HG03280 (cell line): ENCODE data around the gene SSTR4.
"Not testable (repeated sequence)": the region's sequence is repeated elsewhere in the genome, so short reads cannot be mapped to it uniquely, and the experiment has no call there.

Experiments
- ATAC-seq: cut with Tn5 transposase; IDR thresholded peaks from one replicate; pipeline ENCODE4 v1.9.1; 2021; ENCODE audit warnings: mild to moderate bottlenecking, moderate library complexity; ENCODE audit not compliant: unreplicated experiment

Gene SSTR4, protein sequence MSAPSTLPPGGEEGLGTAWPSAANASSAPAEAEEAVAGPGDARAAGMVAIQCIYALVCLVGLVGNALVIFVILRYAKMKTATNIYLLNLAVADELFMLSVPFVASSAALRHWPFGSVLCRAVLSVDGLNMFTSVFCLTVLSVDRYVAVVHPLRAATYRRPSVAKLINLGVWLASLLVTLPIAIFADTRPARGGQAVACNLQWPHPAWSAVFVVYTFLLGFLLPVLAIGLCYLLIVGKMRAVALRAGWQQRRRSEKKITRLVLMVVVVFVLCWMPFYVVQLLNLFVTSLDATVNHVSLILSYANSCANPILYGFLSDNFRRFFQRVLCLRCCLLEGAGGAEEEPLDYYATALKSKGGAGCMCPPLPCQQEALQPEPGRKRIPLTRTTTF

DNA sequence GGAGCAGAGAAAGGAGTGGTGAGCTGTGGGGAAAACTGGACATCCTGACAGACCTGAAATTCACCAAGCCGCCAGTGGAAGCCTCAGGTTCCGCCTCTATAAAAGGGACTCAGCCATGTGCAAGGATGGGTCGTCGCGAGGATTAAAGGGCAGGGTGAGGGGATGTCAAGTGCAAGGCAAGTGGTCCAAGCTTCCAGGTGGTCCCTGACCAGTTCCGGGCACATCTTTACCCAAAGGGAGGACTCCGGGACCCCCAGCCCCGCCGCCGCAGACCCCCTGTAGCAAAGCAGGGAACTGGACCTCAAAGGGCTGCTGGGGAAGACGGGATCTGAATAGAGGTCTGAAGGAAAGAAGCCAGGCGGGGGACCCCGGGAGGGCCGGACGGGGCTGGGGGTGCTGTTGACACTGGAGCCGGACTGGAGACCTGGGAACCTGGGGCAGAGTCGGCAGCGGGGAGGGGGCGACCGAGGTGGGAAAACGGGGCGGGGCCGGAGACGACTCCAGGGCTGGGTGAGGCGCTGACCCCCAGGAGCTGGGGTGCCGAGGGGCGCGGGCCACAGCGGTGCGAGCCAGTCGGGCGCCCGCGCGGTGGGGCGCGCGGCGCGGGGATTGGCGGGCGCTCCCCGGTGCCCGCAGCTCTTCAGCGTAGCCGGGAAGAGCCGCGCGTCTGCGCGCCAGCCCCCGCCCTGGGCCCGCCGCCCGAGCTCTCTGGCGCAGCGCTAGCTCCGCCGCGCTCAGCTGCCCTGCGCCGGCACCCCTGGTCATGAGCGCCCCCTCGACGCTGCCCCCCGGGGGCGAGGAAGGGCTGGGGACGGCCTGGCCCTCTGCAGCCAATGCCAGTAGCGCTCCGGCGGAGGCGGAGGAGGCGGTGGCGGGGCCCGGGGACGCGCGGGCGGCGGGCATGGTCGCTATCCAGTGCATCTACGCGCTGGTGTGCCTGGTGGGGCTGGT is at the start of gene SSTR4:
Gene SSTR4 (plus strand): TSS at position 592 of the 951 bp plus-strand sequence. CDS start 172 bp downstream, at position 764.
- no peak for ATAC-seq

DNA sequence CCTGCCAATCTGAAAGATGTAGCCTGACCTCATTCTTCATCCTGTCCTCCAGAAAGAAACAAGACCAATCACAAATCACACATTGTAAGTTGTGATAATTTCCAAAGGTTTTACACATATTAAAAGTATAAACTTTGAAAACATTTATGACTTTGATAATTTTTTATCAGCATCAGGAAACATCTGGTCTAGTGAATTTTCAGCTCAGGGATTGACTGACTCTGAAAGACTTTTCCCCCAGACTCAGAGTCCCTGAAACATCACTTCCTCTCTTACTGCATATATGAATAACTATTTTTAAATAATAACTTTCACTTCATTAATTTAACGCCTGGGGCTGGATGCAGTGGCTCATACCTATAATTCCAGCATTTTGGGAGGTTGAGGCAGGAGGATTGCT is 48.5 kb upstream of the SSTR4 start:
- ATAC-seq = no peak

DNA sequence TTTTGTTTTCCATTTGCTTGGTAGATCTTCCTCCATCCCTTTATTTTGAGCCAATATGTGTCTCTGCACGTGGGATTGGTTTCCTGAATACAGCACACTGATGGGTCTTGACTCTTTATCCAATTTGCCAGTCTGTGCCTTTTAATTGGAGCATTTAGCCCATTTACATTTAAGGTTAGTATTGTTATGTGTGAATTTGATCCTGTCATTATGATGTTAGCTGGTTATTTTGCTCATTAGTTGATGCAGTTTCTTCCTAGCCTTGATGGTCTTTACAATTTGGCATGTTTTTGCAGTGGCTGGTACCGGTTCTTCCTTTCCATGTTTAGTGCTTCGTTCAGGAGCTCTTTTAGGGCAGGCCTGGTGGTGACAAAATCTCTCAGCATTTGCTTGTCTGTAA is 43.7 kb upstream of the SSTR4 start:
- not testable (repeated sequence) for ATAC-seq

DNA sequence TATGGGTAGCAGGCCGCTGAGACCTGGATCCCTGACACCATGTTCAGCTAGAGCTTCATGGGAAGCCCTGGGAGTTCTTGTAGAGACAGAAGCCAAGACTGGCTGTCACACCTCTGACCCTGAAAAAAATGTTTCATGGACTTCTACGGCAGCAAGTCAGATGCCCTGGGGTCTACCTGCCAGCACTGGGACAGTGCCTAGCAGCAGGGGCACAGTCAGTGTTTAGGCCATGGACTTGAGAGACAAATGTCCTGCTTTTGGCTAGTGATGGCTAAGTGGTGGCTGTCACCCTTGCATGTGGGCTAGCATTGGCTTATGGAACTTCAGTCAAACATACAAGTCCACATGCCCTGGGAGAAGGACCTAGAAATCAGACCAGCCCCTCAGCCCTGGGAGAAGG is 41.3 kb upstream of the SSTR4 start:
- ATAC-seq = no peak

DNA sequence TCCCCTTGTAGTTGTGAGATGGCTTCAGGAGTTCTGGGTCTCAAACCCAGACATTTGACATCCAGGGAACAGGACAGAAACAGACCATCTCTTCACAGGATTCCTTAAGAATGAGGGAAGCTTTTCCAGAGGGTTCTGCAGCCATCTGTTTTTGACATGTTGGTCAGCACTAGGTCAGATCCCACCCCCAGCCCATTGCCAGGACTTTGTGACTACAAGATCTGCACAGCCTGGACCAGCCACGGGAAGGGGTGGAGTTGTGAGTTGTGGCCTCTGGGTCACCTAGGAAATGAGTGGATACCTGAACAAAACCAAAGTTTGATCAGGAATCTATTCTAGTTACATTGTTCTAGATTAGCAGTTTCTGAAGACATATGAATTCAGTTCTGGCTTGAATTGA is 39.2 kb upstream of the SSTR4 start:
- no peak for ATAC-seq

DNA sequence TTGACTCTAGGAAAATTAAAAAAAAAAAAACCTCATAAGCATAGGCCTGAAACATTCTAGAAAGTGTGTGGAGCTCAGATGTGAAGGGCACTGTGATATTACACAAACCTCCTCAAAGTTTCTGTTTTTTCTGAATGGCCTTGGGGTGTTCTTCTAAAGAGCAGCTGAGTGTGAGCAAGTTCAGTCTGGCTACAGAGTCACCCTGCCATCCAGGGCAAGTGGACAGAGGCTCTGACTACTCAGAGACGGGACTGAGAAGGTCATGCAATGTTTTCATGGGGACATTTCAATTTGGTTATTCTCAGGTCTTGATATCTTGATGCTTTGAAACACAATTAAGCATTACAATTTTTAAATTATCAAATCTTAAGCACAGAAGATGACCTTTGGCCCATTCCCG is 36.6 kb upstream of the SSTR4 start:
- ATAC-seq = no peak

DNA sequence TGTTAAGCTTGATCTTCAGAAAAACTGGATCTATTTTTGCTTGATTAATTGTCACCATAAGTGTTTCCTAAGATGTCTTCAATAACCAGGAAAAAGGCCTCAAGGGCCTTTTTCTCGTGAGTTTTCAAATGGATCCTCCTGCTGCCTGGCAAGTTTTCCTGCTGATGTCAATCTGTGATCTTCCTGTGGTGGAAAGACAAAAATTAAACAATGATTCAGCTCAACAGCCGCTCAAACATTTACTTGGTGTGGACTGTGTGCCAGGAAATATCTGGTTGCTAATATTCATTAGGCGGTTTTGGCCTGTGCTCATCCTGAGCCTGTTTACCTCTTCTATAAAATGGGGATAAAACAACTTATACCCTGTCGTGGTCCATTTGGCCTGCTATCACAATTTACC is 35.4 kb upstream of the SSTR4 start:
- ATAC-seq = no peak

DNA sequence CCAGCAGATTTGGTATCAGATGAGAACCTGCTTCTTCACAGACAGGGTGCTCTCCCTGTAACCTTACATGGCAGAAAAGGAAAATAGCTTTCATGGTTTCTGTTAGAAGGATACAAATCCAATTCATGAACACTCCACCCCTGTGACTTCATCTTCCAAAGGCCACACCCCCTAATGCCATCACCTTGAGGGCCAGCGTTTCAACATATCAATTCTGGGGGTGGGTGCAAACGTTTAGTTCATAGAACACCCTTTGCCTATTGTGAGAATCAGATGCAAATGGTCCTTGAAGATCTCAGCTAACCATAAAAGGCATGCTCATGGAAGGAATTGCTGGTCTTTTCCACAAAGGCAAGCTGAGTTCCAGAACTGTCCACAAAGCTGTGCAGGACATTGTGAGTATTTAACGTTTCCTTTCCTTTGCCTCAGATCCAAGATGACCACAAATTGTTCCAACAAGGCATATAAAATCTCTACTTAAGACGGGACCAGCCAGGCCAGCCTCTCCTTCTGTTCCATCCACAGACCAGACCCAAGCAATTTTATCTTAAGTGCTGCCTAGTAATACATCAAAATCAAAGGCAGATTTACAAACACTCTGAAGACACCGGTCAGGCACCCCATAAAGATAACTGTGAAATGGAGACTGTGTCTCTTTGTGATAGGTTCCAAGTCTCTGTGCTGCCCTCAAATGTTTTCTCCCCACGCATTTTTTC is 34.7 kb upstream of the SSTR4 start:
- ATAC-seq = no peak

DNA sequence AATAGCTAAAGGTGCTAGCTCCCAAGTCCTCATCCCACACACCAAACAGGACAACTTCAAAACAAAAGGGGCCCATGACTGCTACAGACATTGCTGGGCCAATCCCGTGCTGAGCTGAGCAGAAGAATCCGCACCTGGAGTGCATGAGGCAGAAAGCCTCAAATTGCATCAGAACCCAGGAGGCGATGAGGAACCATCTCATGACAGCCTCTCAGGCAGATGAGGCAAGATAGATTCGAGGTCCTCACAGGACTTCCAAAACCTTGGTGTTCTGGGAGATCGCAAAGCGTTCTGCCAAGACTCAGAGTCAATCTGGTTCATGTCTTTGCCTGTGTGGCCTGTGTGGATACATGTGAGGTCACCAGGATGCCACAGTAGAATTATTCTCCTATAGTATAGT is 32.8 kb upstream of the SSTR4 start:
- no peak for ATAC-seq

DNA sequence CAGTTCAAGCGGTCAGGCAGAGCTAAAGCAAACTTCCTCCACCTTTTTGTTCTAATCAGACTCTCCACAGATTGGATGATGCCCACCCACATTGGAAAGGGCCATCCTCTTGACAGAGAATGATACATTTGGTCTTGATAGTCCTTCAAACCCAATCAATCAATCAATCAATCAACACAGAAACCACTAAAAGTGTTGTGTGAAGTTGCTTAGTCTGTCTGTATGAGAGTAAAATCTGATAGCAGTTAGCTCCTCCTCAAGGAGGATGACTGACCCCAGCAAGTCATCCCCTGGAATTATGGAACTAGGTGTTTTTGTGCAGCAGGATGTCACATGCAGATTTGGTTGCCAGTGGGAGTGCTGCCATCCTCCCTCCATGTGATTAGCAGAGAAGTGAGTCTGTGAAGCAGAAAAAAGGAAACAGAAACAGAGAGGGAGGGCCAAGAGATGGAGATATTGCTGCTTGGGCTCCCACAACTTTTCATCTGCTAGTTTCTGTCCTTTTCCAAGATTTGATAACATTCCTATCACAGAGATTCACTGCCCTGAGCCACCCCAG is 32.0 kb upstream of the SSTR4 start:
- ATAC-seq = no peak

DNA sequence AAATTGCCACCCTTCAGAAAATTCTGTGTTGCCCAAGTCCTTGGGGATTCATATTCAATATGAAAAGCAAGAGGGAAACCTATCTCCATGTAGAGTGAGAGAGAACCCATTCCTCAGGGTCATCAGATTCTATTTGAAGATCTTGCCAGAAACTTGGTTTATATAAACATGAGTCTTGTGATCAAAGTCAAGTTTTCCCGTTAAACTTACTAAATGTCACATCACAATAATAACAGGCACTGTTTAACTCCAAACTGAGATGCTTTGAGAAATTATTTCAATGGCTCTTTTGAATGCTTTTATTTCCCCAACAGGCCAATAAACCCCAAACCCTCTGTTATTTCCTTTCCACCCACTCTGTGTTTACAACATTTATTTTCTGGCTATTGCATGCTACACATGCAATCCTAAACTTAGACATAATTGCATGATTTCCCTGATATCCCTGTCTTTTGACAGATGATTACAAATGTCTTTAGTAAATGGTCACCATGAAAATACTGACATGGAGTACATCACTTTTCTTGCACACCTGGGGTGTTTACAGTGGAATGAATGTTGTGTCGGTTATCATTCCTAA is 31.1 kb upstream of the SSTR4 start:
- ATAC-seq = no peak

DNA sequence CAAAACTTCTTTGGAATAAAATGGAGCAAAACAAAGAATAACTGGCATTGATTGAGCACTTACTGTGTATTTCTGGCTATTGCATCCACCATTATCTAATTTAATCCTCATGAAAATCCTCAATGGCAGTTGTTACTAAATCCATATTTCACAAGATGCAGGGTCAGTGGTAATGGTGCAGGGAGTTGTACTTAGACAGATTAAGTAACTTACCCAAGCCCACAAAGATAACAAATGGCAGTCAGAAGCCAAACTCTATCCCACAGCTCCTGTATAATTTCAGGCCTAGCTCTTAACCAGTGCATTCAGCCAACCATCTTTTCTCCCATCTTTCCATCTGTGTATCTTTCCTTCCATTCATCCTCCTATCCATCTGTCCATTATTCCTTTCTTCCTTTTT is 29.3 kb upstream of the SSTR4 start:
- ATAC-seq = no peak

DNA sequence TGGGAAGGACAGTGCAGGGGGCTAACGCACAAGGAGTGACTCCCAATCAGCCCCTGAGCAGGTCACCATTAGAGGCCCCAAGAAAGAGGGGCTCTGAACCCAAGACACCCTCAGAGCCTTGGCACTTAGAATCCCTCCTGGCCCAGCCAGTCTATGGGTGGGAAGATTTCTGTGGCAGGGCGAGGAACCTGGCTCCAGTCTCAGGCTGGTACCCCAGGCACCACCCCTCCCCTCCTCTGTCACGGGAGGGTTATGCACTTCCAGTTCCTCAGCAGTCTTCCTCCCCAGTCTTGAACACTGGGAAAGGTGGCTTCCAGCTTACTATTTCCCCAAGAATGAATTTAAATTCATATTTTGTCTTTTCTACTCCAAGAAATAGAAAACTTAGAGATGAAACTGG is 27.6 kb upstream of the SSTR4 start:
- ATAC-seq = no peak

DNA sequence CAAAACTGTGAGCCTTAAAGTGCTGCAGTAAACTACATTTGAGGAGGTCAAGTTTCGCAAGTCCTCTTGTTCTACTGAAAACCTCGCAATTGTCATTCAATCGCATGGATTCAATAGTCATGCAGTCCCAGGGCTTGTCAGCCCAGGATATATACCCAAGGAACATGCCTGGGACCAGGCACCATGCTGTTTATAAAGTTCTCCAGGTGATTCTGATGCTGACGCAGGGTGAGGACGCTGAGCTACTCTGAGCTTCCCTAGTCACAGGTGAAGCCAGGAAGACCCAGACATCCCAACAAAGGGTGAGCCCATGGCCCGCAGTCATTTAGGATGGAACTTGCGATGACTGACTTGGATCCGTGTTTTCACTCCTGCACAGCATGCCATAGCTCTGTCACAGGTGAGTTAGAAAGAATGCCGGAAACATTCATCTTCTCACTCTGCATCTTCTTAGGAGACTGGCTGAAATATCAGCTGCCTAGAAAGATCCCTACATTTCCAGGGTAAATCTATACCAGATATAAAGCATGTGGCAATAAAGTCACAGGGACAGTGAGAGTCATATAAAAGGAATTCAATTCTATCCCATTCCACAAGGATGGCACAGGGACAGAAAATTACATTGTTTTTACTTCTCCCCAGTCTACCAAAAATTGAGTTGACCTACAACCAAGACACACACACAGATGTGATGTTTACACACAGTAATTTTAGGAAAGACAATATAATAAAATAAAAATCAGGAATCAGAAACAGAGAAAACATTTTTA is 27.0 kb upstream of the SSTR4 start:
- ATAC-seq = no peak

DNA sequence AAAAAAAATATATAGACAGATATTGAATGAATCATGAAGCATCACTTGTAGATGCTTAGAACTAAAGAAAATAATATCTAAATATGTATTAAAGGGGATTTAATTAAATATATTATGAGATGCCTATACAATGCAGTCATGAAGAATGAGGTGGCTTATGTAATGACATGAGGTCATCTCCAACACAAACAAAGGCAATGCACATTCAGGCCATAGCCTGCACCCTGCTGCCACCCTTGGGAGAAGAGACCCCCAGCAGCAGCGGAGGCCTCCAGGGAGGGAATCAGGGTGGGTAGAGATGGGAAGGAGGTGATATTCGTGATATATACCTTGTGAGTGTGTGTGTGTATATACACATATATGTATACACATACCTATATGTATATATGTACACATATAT is 26.4 kb upstream of the SSTR4 start:
- ATAC-seq = no peak

DNA sequence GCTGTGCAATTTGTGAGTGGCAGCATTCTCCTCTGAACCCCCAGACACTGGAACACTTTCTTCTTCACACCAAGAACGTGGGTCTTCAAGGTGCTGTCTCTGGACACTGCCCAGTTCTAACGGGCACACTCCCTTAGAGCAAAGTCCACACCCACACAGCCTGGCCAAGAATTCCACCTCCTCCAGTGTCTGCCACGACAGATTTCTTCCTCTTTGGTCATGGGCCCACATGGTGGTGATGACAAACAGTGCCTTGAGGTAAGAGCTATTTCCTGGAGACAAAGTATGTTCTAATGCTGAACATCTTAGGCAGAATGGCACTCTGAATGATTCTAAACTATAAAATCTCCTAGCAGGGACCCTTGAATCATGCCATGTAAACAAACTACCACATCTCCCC is 25.5 kb upstream of the SSTR4 start:
- ATAC-seq = no peak

DNA sequence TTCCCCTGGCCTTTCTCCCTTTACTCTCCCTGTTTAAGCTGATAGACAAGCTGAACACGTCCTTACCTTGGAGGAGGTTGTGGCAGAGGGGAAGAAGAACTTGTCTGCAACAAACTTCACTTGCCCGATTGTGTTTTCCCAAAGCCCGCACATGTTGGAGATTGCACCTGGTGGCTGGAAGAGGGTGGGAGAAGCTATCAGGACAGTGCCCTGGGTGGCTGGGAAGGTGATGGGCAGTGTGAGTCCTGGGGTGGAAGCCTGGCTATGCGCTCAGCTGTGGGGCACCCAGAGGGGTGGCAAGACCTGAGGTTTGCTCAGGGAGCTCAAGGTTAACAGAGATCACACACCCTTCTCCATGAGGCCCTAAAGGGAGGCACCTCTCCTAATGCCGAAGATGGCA is 25.0 kb upstream of the SSTR4 start:
- no peak for ATAC-seq

DNA sequence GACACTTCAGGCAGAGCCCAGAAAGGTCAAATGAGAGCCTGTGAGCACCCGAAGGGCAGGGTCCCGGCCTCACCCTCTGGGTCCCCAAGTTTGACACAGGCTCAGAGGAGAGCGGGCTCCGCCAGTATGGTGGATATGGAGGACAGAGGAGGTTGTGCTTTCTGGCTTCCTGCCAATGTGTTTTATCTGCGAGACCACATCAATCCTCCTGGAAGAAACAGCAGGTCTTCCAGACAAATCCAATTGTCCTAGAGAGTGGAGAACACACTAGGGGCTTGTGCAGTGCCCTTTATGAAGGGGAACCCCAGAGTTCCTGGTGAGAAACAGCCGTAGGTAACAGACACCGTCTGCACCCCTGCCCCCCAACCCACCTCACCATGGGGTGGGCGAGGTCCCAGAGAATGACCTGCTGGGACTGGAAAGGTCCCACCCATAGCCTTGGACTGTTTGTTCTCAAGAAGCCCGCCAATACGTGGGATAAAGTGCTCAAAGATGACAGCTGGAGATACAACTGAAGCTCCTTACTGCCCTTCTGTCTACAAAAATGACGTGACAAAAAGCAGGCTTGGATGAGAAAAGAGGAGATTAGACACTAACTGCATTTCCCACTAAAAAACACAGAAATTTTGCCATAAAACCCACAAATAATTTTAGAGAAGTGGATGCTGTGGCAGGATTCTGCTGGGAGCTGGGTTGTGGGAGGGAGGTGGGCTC is 23.9 kb upstream of the SSTR4 start:
- no peak for ATAC-seq

DNA sequence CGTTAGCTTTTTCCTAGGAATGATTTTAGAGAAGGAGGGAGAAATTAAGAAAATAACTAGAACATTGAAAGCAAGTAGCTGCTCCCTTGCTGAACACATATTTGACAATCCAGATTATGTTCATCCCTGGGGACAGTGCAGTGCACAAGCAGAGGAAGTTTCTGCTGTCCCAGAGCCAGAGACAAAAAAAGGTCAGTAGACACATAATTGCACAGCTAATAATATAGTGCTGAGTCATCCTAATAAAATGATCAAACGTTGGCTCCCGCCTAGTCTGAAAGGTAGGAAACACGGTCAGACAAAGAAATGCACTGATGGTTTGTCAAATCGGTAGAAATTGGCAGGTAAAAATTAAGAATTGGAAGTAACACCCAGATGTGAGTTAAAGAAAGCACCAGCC is 21.7 kb upstream of the SSTR4 start:
- no peak for ATAC-seq
